Measurements from ENCODE around the gene TIMMDC1. TPM values are rescaled to one million over a fixed set of nuclear protein-coding genes. Genes with fewer than 3 reads are reported as not detected.

TIMMDC1 gene
- total and polyA plus RNA-seq, 9 of the 15 experiments (the other 6 are each of a cell fraction or from before 2014, with no cell fraction given), result 62.1 to 226 (median 86.6) TPM

DNA sequence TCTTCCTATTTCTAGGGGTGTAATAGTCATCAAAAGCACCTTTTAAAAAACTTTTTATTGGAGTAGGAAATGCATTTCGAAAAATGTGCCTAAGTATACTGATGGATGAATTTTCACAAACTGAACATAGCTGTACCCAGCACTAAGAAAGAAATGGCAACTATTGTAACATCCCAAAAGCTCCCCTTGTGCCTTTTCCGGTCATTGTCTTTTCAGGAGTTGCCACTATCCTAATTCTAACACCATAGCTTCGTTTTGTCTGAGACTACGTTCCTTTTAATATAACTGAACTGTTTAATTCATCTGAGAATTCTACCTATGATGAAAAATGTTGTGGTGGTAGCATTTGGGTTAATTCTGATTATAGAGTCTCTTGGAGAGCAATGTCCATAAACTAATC, 1.9 kb downstream of the TIMMDC1 start (continued):
- peak; percentile 39; the same call in 1 of the 2 replicates for TF ChIP-seq GABPB1 (CRISPR knock-in tag; IDR thresholded peaks at IDR 0.05)
- no peak for TF ChIP-seq ZNF133 (CRISPR knock-in tag; IDR thresholded peaks at IDR 0.05)
- no peak for TF ChIP-seq RBM34 (IDR thresholded peaks at IDR 0.05; ENCODE audit: borderline replicate concordance, insufficient read depth, low read length)
- TF ChIP-seq TARDBP (IDR thresholded peaks at IDR 0.05), result no peak
- TF ChIP-seq ZNF175 (CRISPR knock-in tag; IDR thresholded peaks at IDR 0.05; ENCODE audit: low read depth), result no peak
- TF ChIP-seq ZNF124 (CRISPR knock-in tag; IDR thresholded peaks at IDR 0.05), result no peak
- no peak for TF ChIP-seq SIN3B (IDR thresholded peaks at IDR 0.05; ENCODE audit: low read depth)
- TF ChIP-seq, protein P1, sequence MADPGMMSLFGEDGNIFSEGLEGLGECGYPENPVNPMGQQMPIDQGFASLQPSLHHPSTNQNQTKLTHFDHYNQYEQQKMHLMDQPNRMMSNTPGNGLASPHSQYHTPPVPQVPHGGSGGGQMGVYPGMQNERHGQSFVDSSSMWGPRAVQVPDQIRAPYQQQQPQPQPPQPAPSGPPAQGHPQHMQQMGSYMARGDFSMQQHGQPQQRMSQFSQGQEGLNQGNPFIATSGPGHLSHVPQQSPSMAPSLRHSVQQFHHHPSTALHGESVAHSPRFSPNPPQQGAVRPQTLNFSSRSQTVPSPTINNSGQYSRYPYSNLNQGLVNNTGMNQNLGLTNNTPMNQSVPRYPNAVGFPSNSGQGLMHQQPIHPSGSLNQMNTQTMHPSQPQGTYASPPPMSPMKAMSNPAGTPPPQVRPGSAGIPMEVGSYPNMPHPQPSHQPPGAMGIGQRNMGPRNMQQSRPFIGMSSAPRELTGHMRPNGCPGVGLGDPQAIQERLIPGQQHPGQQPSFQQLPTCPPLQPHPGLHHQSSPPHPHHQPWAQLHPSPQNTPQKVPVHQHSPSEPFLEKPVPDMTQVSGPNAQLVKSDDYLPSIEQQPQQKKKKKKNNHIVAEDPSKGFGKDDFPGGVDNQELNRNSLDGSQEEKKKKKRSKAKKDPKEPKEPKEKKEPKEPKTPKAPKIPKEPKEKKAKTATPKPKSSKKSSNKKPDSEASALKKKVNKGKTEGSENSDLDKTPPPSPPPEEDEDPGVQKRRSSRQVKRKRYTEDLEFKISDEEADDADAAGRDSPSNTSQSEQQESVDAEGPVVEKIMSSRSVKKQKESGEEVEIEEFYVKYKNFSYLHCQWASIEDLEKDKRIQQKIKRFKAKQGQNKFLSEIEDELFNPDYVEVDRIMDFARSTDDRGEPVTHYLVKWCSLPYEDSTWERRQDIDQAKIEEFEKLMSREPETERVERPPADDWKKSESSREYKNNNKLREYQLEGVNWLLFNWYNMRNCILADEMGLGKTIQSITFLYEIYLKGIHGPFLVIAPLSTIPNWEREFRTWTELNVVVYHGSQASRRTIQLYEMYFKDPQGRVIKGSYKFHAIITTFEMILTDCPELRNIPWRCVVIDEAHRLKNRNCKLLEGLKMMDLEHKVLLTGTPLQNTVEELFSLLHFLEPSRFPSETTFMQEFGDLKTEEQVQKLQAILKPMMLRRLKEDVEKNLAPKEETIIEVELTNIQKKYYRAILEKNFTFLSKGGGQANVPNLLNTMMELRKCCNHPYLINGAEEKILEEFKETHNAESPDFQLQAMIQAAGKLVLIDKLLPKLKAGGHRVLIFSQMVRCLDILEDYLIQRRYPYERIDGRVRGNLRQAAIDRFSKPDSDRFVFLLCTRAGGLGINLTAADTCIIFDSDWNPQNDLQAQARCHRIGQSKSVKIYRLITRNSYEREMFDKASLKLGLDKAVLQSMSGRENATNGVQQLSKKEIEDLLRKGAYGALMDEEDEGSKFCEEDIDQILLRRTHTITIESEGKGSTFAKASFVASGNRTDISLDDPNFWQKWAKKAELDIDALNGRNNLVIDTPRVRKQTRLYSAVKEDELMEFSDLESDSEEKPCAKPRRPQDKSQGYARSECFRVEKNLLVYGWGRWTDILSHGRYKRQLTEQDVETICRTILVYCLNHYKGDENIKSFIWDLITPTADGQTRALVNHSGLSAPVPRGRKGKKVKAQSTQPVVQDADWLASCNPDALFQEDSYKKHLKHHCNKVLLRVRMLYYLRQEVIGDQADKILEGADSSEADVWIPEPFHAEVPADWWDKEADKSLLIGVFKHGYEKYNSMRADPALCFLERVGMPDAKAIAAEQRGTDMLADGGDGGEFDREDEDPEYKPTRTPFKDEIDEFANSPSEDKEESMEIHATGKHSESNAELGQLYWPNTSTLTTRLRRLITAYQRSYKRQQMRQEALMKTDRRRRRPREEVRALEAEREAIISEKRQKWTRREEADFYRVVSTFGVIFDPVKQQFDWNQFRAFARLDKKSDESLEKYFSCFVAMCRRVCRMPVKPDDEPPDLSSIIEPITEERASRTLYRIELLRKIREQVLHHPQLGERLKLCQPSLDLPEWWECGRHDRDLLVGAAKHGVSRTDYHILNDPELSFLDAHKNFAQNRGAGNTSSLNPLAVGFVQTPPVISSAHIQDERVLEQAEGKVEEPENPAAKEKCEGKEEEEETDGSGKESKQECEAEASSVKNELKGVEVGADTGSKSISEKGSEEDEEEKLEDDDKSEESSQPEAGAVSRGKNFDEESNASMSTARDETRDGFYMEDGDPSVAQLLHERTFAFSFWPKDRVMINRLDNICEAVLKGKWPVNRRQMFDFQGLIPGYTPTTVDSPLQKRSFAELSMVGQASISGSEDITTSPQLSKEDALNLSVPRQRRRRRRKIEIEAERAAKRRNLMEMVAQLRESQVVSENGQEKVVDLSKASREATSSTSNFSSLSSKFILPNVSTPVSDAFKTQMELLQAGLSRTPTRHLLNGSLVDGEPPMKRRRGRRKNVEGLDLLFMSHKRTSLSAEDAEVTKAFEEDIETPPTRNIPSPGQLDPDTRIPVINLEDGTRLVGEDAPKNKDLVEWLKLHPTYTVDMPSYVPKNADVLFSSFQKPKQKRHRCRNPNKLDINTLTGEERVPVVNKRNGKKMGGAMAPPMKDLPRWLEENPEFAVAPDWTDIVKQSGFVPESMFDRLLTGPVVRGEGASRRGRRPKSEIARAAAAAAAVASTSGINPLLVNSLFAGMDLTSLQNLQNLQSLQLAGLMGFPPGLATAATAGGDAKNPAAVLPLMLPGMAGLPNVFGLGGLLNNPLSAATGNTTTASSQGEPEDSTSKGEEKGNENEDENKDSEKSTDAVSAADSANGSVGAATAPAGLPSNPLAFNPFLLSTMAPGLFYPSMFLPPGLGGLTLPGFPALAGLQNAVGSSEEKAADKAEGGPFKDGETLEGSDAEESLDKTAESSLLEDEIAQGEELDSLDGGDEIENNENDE (IDR thresholded peaks at IDR 0.05; ENCODE audit: low read depth, low read length), result no peak
- no peak for TF ChIP-seq VEZF1 (CRISPR knock-in tag; IDR thresholded peaks at IDR 0.05)
